CD4-positive, alpha-beta memory T cell (primary cell): Measurements from ENCODE around the gene CRLF2. TPM values are rescaled to one million over a fixed set of nuclear protein-coding genes. Genes with fewer than 3 reads are reported as not detected.

Experiments
- CTCF ChIA-PET: fragments of 350-600 bp; sonication (Branson Sonifier 250); formaldehyde crosslinking; loops from one replicate; lab custom pipeline; 2021; ENCODE audit warnings: inconsistent platforms; ENCODE audit not compliant: partially characterized antibody; lab: Charles Lee
- POLR2A ChIA-PET: fragments of 350-600 bp; sonication (Branson Sonifier 250); formaldehyde crosslinking; loops from one replicate; lab custom pipeline; 2021; ENCODE audit not compliant: partially characterized antibody; lab: Charles Lee
- DNase-seq, 5 donors: peaks; one replicate each; pipeline versions ENCODE4 v3.0.0 to v3.0.0-alpha.2; 2020 to 2022; ENCODE audit warnings: mixed read lengths in 1 of 5
- H3K27ac ChIP-seq: one replicate; pipeline ENCODE4 v1.7.0; 2013; ENCODE audit warnings: low read depth, low read length
- H3K27me3 ChIP-seq: 2 replicates; pipeline ENCODE4 v1.7.0; 2013; ENCODE audit warnings: mild to moderate bottlenecking, low read length, moderate library complexity; ENCODE audit not compliant: insufficient read depth
- H3K36me3 ChIP-seq: 2 replicates; pipeline ENCODE4 v1.7.0; 2013; ENCODE audit warnings: mild to moderate bottlenecking, low read length, moderate library complexity; ENCODE audit not compliant: insufficient read depth
- H3K4me1 ChIP-seq: 2 replicates; pipeline ENCODE4 v1.7.0; 2013; ENCODE audit warnings: mild to moderate bottlenecking, low read length, moderate library complexity; ENCODE audit not compliant: insufficient read depth
- H3K4me3 ChIP-seq, 2 donors: one replicate each; pipeline ENCODE4 v1.7.0; 2013; ENCODE audit warnings: low read length in 2 of 2, mild to moderate bottlenecking in 1 of 2
- H3K9me3 ChIP-seq, 2 donors: one replicate each; pipeline ENCODE4 v1.7.0; 2013; ENCODE audit warnings: low read length in 2 of 2, control low read depth in 1 of 2; ENCODE audit not compliant: control insufficient read depth in 1 of 2
- H3K27ac Mint-ChIP-seq, 7 donors: one replicate each; pipeline ENCODE4 v1.8.0; 2020 to 2021; ENCODE audit warnings: mixed read lengths in 7 of 7, mild to moderate bottlenecking in 6 of 7, inconsistent platforms in 3 of 7, moderate library complexity in 3 of 7
- H3K27me3 Mint-ChIP-seq, 2 donors: one replicate each; pipeline ENCODE4 v1.8.0; 2020 to 2021; ENCODE audit warnings: mixed read lengths in 2 of 2
- H3K36me3 Mint-ChIP-seq, 2 donors: one replicate each; pipeline ENCODE4 v1.8.0; 2020 to 2021; ENCODE audit warnings: mixed read lengths in 2 of 2, inconsistent platforms in 1 of 2, mild to moderate bottlenecking in 1 of 2
- H3K4me1 Mint-ChIP-seq, 4 donors: one replicate each; pipeline ENCODE4 v1.8.0; 2020 to 2021; ENCODE audit warnings: mixed read lengths in 4 of 4, mild to moderate bottlenecking in 1 of 4
- H3K4me3 Mint-ChIP-seq, 8 donors: one replicate each; pipeline ENCODE4 v1.8.0; 2020 to 2021; ENCODE audit warnings: mixed read lengths in 8 of 8, mild to moderate bottlenecking in 7 of 8, moderate library complexity in 6 of 8, inconsistent platforms in 3 of 8
- H3K9me3 Mint-ChIP-seq, 8 donors: one replicate each; pipeline ENCODE4 v1.8.0; 2020 to 2021; ENCODE audit warnings: mixed read lengths in 8 of 8, mild to moderate bottlenecking in 5 of 8, inconsistent platforms in 3 of 8, moderate library complexity in 1 of 8
- intact Hi-C: fragments of 100-400 bp; cut with micrococcal nuclease; formaldehyde crosslinking; loops from one replicate; pipeline ENCODE4 v1.15.1; 2023
- polyA plus RNA-seq, 2 donors: library from polyadenylated mRNA; unstranded; fragments of 300-500 nt; fragmentation: Illumina TruSeq; gene quantifications; one replicate each; pipeline ENCODE4 v1.2.3, GENCODE V29; 2021
- total RNA-seq, 2 experiments: library from RNA; stranded (reverse); gene quantifications; one replicate each; pipeline ENCODE4 v1.2.3, GENCODE V29; 2021

The CRLF2 gene
- total and polyA plus RNA-seq, 4 experiments from 2014 or later: 0.19 to 0.38 TPM; not detected in 2

- Histone ChIP-seq H3K27ac (no peak overlapping the region), H3K36me3 (no peaks in the 10 kb centered on the region), H3K4me1 (no peaks in the 10 kb centered on the region), H3K9me3 (no peaks in the 10 kb centered on the region), H3K27me3 (no peaks in the 10 kb centered on the region), H3K4me3 (no peak overlapping the region)
- H3K27me3 Mint-ChIP-seq: peaks cover 1 to 3% of the 10 kb centered on the region in 2 donors
- ChIA-PET POLR2A (no interaction called here), CTCF (no interaction called here)
- DNase-seq: no peak
- no peak overlapping the region for H3K4me3 Mint-ChIP-seq
- intact Hi-C loops: no loop called here
- H3K9me3 Mint-ChIP-seq: peaks cover 3 to 15% (median 11%) of the 10 kb centered on the region in 8 donors
- peak overlapping the region in 1 of 7 donors; percentile 75 for H3K27ac Mint-ChIP-seq
- peaks cover 2 to 5% (median 4%) of the 10 kb centered on the region in 4 donors for H3K4me1 Mint-ChIP-seq
- H3K36me3 Mint-ChIP-seq: no peaks in the 10 kb centered on the region
Measured at GRCh38 chrX:1226249-1226648, 13.8 kb upstream of the CRLF2 start.

GRCh38 chrX:1224954-1225353, 12.5 kb upstream of the CRLF2 start:
- H3K27me3 Mint-ChIP-seq: peaks cover 1 to 3% of the 10 kb centered on the region in 2 donors
- Histone ChIP-seq H3K27ac (no peak overlapping the region), H3K4me1 (no peaks in the 10 kb centered on the region), H3K36me3 (no peaks in the 10 kb centered on the region), H3K4me3 (no peak overlapping the region), H3K27me3 (no peaks in the 10 kb centered on the region), H3K9me3 (no peaks in the 10 kb centered on the region)
- DNase-seq: no peak
- no peaks in the 10 kb centered on the region for H3K36me3 Mint-ChIP-seq
- H3K4me1 Mint-ChIP-seq: peaks cover 2 to 5% (median 4%) of the 10 kb centered on the region in 4 donors
- peak overlapping the region in 2 of 7 donors; percentile 34 to 45 for H3K27ac Mint-ChIP-seq
- ChIA-PET POLR2A (no interaction called here), CTCF (no interaction called here)
- peak overlapping the region in 4 of 8 donors; percentile 5 to 33 (median 12) for H3K4me3 Mint-ChIP-seq
- H3K9me3 Mint-ChIP-seq: peaks cover 3 to 15% (median 11%) of the 10 kb centered on the region in 8 donors
- intact Hi-C loops: no loop called here

DNA sequence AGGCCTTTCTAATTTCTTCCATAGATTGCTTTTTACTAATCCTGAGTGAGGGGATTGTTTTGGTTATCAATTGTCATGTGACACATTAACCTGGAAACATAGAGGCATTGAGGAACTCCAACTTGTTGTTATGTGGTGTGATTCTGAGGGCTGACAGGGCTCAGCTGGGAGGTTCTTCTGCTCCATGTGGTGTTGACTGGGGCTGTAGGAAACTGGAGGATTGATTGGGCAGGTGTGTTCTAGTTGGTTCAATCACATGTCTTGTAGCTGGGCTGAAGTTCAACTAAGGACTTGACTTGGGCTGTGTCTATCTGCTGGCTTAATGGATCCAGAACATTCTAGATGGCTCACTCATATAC, 10.8 kb upstream of the CRLF2 start:
- H3K4me1 Mint-ChIP-seq: peaks cover 1 to 5% (median 4%) of the 10 kb centered on the region in 4 donors
- H3K27me3 Mint-ChIP-seq: peaks cover 0 to 3% of the 10 kb centered on the region in 2 donors
- H3K27me3 ChIP-seq: no peaks in the 10 kb centered on the region
- ChIA-PET CTCF (no interaction called here), POLR2A (no interaction called here)
- peaks cover 3 to 15% (median 11%) of the 10 kb centered on the region in 8 donors for H3K9me3 Mint-ChIP-seq
- no peak for DNase-seq
- intact Hi-C loops: no loop called here
- H3K4me3 ChIP-seq: no peak overlapping the region
- no peak overlapping the region for H3K27ac Mint-ChIP-seq
- H3K36me3 Mint-ChIP-seq: no peaks in the 10 kb centered on the region
- H3K4me1 ChIP-seq: no peaks in the 10 kb centered on the region
- no peaks in the 10 kb centered on the region for H3K9me3 ChIP-seq
- H3K36me3 ChIP-seq: no peaks in the 10 kb centered on the region
- no peak overlapping the region for H3K27ac ChIP-seq
- no peak overlapping the region for H3K4me3 Mint-ChIP-seq

GRCh38 chrX:1222531-1223241, 10.2 kb upstream of the CRLF2 start:
- Mint-ChIP-seq H3K27ac (no peak overlapping the region), H3K27me3 (peaks cover 0 to 3% of the 10 kb centered on the region in 2 donors), H3K9me3 (peaks cover 3 to 15% (median 11%) of the 10 kb centered on the region in 8 donors), H3K36me3 (no peaks in the 10 kb centered on the region), H3K4me3 (no peak overlapping the region), H3K4me1 (peaks cover 1 to 5% (median 4%) of the 10 kb centered on the region in 4 donors)
- no peak overlapping the region for H3K27ac ChIP-seq
- ChIA-PET CTCF (no interaction called here), POLR2A (no interaction called here)
- no peak for DNase-seq
- H3K4me1 ChIP-seq: no peaks in the 10 kb centered on the region
- no peaks in the 10 kb centered on the region for H3K27me3 ChIP-seq
- no peak overlapping the region for H3K4me3 ChIP-seq
- H3K36me3 ChIP-seq: no peaks in the 10 kb centered on the region
- intact Hi-C loops: no loop called here
- no peaks in the 10 kb centered on the region for H3K9me3 ChIP-seq

DNA sequence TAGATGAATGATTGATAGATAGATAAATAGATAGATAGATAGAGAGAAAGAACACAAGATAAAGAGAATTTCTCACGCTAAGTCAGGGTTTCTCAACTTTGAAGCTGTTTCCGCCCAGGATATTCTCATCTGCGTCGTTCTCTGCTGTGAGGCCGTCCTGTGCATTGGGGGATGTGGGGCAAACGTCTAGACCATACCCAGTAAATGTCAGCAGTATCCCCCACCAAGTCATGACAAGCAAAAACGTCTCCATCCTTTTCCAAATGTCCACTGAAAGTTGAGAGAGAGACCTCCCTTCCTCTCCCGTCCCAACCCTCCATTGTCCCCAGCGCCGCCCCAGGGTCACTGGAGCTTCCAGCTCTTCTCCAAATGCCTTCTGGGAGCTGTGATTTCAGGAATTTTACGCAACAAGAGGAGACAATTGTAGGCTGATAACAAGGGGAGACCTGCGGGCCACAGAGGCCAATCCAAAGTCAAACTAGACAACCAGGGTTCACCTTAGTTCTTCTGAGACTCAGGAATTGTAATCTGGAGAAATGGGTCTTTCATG, 8.9 kb upstream of the CRLF2 start:
- Histone ChIP-seq H3K27ac (no peak overlapping the region), H3K36me3 (no peaks in the 10 kb centered on the region), H3K9me3 (no peaks in the 10 kb centered on the region), H3K4me3 (no peak overlapping the region), H3K4me1 (no peaks in the 10 kb centered on the region), H3K27me3 (no peaks in the 10 kb centered on the region)
- ChIA-PET POLR2A (no interaction called here), CTCF (no interaction called here)
- DNase-seq: no peak
- Mint-ChIP-seq H3K27ac (no peak overlapping the region), H3K4me3 (no peak overlapping the region), H3K27me3 (no peaks in the 10 kb centered on the region), H3K36me3 (no peaks in the 10 kb centered on the region), H3K9me3 (peaks cover under 1 to 16% (median 9%) of the 10 kb centered on the region in 8 donors), H3K4me1 (peaks cover 1 to 5% (median 4%) of the 10 kb centered on the region in 4 donors)
- intact Hi-C loops: no loop called here

- H3K27ac ChIP-seq: no peak overlapping the region
- no peak overlapping the region for H3K4me3 Mint-ChIP-seq
- H3K36me3 Mint-ChIP-seq: no peaks in the 10 kb centered on the region
- H3K4me1 ChIP-seq: no peaks in the 10 kb centered on the region
- H3K27me3 Mint-ChIP-seq: no peaks in the 10 kb centered on the region
- H3K4me3 ChIP-seq: no peak overlapping the region
- no peaks in the 10 kb centered on the region for H3K9me3 ChIP-seq
- H3K4me1 Mint-ChIP-seq: peaks cover 0 to 5% (median 2%) of the 10 kb centered on the region in 4 donors
- H3K27ac Mint-ChIP-seq: no peak overlapping the region
- intact Hi-C loops: no loop called here
- POLR2A ChIA-PET: no interaction called here
- H3K27me3 ChIP-seq: no peaks in the 10 kb centered on the region
- peaks cover 0 to 10% (median 5%) of the 10 kb centered on the region in 8 donors for H3K9me3 Mint-ChIP-seq
- no peaks in the 10 kb centered on the region for H3K36me3 ChIP-seq
- CTCF ChIA-PET: no interaction called here
- DNase-seq: no peak
Measured at GRCh38 chrX:1218286-1218685, 5.8 kb upstream of the CRLF2 start.

DNA sequence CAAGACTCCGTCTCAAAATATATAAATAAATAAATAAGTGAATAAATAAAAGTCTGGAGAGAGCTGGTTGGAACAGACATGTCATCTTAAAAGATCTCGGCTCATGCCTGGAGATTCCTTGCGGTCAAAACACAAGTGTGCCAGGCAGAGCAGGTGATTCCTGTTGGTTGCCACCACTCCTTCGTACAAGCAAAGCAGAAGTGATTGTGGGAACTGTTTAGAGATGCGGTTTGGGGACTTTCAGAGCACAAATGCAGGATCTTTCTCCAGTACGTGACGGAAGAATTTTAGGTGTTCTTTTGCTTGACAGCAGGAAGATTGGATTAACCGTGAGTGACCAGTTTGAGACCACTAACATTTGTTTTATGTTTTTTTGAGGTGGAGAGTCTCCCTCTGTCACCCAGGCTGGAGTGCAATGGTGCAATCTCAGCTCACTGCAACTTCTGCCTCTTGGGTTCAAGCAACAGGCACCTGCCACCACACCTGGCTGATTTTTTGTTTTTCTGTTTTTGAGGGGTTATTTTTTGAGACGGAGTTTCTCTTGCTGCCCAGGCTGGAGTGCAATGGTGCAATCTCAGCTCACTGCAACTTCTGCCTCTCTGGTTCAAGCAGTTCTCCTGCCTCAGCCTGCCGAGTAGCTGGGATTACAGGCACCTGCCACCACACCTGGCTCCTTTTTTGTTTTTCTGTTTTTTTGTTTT, 2.8 kb upstream of the CRLF2 start:
- Mint-ChIP-seq H3K4me1 (peaks cover 12 to 20% (median 19%) of the 10 kb centered on the region in 4 donors), H3K27ac (no peak overlapping the region)

More for the DNA sequence above, 2.8 kb upstream of the CRLF2 start:
- Mint-ChIP-seq H3K36me3 (no peaks in the 10 kb centered on the region), H3K9me3 (peaks cover 0 to 2% (median 0%) of the 10 kb centered on the region in 8 donors), H3K27me3 (no peaks in the 10 kb centered on the region), H3K4me3 (no peak overlapping the region)
- H3K4me1 ChIP-seq: peaks cover 10% of the 10 kb centered on the region
- no peaks in the 10 kb centered on the region for H3K27me3 ChIP-seq
- no peaks in the 10 kb centered on the region for H3K36me3 ChIP-seq
- DNase-seq: no peak
- H3K4me3 ChIP-seq: no peak overlapping the region
- H3K9me3 ChIP-seq: no peaks in the 10 kb centered on the region
- H3K27ac ChIP-seq: no peak overlapping the region
- intact Hi-C loops: no loop called here
- CTCF ChIA-PET: no interaction called here
- POLR2A ChIA-PET: no interaction called here
